ENCODE measurements around the gene MED27. TPM values are rescaled to one million over a fixed set of nuclear protein-coding genes. Genes with fewer than 3 reads are reported as not detected.

Gene MED27
- total RNA-seq, 1 experiment from 2014 or later = 38.4 TPM

DNA sequence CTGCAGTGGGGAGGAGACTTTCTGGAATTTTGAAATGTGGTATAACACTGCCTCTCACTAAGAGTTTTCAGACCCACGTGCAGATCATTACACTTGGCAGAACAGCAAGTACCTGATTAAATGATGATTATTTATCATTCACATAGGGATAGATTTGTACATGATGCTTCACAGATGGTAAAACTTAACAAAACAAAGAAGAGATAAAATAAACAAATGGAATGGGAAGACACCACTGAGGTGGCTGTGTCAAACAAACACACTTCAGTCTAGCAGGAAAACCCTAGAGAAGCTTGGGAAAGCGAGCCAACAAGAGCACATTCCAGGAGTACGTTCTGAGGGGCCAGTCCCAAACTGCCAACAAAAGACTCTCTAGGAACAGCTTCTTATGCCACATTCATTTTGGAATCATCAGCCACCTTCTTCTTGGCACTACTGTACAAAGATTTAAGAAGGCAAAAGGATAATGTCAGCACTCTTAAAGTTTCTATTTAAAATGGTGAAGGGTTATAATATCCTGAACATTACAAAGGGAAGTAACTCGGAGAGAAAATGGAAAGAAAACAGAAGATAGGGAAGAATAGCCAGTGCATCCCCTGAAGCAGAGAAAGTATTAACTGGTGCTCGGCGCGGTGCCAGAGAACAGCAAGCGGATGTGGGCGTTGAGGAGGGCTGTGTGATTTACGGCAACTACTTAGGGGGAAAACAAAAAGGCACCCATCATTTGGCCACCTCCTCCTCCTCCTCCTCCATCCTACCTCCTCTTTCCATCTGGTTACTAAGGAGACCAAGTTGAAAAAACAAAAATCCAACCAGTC, 1.6 kb downstream of the MED27 start:
- no TSS peak for BruUV-seq (replicated peaks)
- peak; percentile 39 for DNase-seq
- Histone ChIP-seq H3K36me3 (ENCODE audit: low read depth, low read length) (peaks cover 13% of the 10 kb centered on the region), H3K27me3 (ENCODE audit: low read length) (no peaks in the 10 kb centered on the region), H3K4me3 (ENCODE audit: low read length) (peak overlapping the region; percentile 98), H3K4me1 (ENCODE audit: insufficient read depth, low read length) (peaks cover 26% of the 10 kb centered on the region), H3F3A (ENCODE audit: low read length, unreplicated experiment) (no peaks in the 10 kb centered on the region), H3K9ac (ENCODE audit: low read length) (peak overlapping the region; percentile 89), H3K9me2 (replicated peaks; ENCODE audit: low read length) (no peaks in the 10 kb centered on the region), H3K79me2 (ENCODE audit: low read length) (peaks cover 65% of the 10 kb centered on the region), H2AFZ (ENCODE audit: low read length) (no peak overlapping the region), H4K20me1 (ENCODE audit: low read length) (0 out of 2 replicates have a peak, but pooled peaks cover 6% of the 10 kb centered on the region), H3K27ac (ENCODE audit: low read length) (peak overlapping the region; percentile 39; the same call in 1 of the 2 replicates), H3K4me2 (ENCODE audit: low read length) (peak overlapping the region; percentile 88), H3K9me3 (ENCODE audit: low read length) (no peaks in the 10 kb centered on the region)
- TF ChIP-seq, protein P1, sequence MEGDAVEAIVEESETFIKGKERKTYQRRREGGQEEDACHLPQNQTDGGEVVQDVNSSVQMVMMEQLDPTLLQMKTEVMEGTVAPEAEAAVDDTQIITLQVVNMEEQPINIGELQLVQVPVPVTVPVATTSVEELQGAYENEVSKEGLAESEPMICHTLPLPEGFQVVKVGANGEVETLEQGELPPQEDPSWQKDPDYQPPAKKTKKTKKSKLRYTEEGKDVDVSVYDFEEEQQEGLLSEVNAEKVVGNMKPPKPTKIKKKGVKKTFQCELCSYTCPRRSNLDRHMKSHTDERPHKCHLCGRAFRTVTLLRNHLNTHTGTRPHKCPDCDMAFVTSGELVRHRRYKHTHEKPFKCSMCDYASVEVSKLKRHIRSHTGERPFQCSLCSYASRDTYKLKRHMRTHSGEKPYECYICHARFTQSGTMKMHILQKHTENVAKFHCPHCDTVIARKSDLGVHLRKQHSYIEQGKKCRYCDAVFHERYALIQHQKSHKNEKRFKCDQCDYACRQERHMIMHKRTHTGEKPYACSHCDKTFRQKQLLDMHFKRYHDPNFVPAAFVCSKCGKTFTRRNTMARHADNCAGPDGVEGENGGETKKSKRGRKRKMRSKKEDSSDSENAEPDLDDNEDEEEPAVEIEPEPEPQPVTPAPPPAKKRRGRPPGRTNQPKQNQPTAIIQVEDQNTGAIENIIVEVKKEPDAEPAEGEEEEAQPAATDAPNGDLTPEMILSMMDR (conservative IDR thresholded peaks at IDR 0.05; ENCODE audit: low read depth, low read length) = no peak
- TF ChIP-seq EZH2 (IDR thresholded peaks at IDR 0.05; ENCODE audit: low read length, unreplicated experiment) = no peak
- no peak for TF ChIP-seq EZH2phosphoT487 (IDR thresholded peaks at IDR 0.05; ENCODE audit: borderline replicate concordance, low read length)
- ChIA-PET POLR2A (ENCODE audit: unreplicated experiment) (interaction anchor here (0.6 kb wide), 1 partner anchor 65 kb away, joined by 3 read pairs; no protein-coding TSS in a partner anchor), CTCF (no interaction called here)
- intact Hi-C loops (cut with micrococcal nuclease) = loop anchor here (5.0 to 10.0 kb wide), 2 partner anchors 71 to 87 kb away; partner anchors contain the start of gene NTNG2
- peak; percentile 34 for ATAC-seq

DNA sequence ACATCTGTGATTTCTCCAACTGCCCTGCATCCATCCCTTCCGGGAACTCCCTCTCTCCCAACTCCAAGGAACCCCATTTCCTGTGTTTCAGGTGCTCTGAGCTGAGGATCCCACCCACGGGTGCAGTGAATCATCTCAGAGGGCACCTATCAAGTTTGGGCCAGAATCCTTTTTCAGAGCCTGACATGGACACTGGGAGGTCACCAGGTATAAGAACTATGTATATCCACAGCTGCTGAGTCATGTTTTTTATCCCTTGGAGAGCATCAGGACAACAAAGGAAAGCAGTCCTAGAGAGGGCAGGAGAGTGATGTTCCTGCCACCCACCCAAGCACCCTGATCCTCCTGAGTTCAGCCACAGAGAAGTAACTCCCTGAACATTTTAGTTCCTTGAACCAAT, 3.8 kb downstream of the MED27 start:
- ChIA-PET POLR2A (ENCODE audit: unreplicated experiment) (interaction anchor here (0.6 kb wide), 1 partner anchor 51 kb away, joined by 3 read pairs; no protein-coding TSS in a partner anchor), CTCF (no interaction called here)
- H3K9ac ChIP-seq (ENCODE audit: low read length) = no peak overlapping the region
- no TSS peak for BruUV-seq (replicated peaks)
- H3K9me2 ChIP-seq (replicated peaks; ENCODE audit: low read length) = no peaks in the 10 kb centered on the region
- no peak overlapping the region for H3K4me2 ChIP-seq (ENCODE audit: low read length)
- no peaks in the 10 kb centered on the region for H3K9me3 ChIP-seq (ENCODE audit: low read length)
- no peaks in the 10 kb centered on the region for H3F3A ChIP-seq (ENCODE audit: low read length, unreplicated experiment)
- H2AFZ ChIP-seq (ENCODE audit: low read length) = no peak overlapping the region
- peaks cover 87% of the 10 kb centered on the region for H3K79me2 ChIP-seq (ENCODE audit: low read length)
- 0 out of 2 replicates have a peak, but pooled peaks cover 6% of the 10 kb centered on the region for H4K20me1 ChIP-seq (ENCODE audit: low read length)
- peaks cover 26% of the 10 kb centered on the region for H3K4me1 ChIP-seq (ENCODE audit: insufficient read depth, low read length)
- H3K27ac ChIP-seq (ENCODE audit: low read length) = no peak overlapping the region
- ATAC-seq = no peak
- DNase-seq = no peak
- TF ChIP-seq EZH2phosphoT487 (IDR thresholded peaks at IDR 0.05; ENCODE audit: borderline replicate concordance, low read length) (no peak), EZH2 (IDR thresholded peaks at IDR 0.05; ENCODE audit: low read length, unreplicated experiment) (no peak)
- TF ChIP-seq, protein P1 (conservative IDR thresholded peaks at IDR 0.05; ENCODE audit: low read depth, low read length) = no peak
- no peak overlapping the region for H3K4me3 ChIP-seq (ENCODE audit: low read length)
- intact Hi-C loops (cut with micrococcal nuclease) = loop anchor here (5.0 to 10.0 kb wide), 2 partner anchors 69 to 89 kb away; partner anchors contain the start of gene NTNG2
- H3K36me3 ChIP-seq (ENCODE audit: low read depth, low read length) = peaks cover 17% of the 10 kb centered on the region
- no peaks in the 10 kb centered on the region for H3K27me3 ChIP-seq (ENCODE audit: low read length)
